GM12878 (cell line): ENCODE measurements around the gene FCAMR. TPM values are rescaled to one million over a fixed set of nuclear protein-coding genes. Genes with fewer than 3 reads are reported as not detected.

Experiments
- ATF7 ChIP-seq: fragments of 450-650 bp; IDR thresholded peaks from 2 replicates; pipeline ENCODE4 v1.6.1; 2016; ENCODE audit warnings: low read depth, mild to moderate bottlenecking
- BACH1 ChIP-seq: fragments of 450-650 bp; IDR thresholded peaks from 2 replicates; pipeline ENCODE4 v1.6.1; 2017; ENCODE audit warnings: mild to moderate bottlenecking, borderline replicate concordance
- BHLHE40 ChIP-seq, 2 experiments: fragments of 450-650 bp in 1 of 2; IDR thresholded peaks; 2 replicates each; pipeline ENCODE4 v1.6.1; 2011 to 2017; ENCODE audit warnings: low read depth in 2 of 2, borderline replicate concordance in 1 of 2, improper control_type of control experiment in 1 of 2, low read length in 1 of 2, mild to moderate bottlenecking in 1 of 2
- CEBPB ChIP-seq, 2 experiments: fragments of 150-350 bp in 1 of 2; IDR thresholded peaks; 2 replicates each; pipeline ENCODE4 v1.6.1; 2012 to 2014; ENCODE audit warnings: low read depth in 2 of 2, low read length in 2 of 2, borderline replicate concordance in 1 of 2, inconsistent platforms in 1 of 2
- ESRRA ChIP-seq: IDR thresholded peaks from 2 replicates; pipeline ENCODE4 v1.6.1; 2012; ENCODE audit warnings: mild to moderate bottlenecking, low read length, improper control_type of control experiment
- GABPA ChIP-seq: IDR thresholded peaks from 2 replicates; pipeline ENCODE4 v1.6.1; 2014; ENCODE audit warnings: antibody characterized with exemption, low read depth, mild to moderate bottlenecking, inconsistent platforms
- IKZF2 ChIP-seq, 2 experiments: fragments of 450-650 bp; IDR thresholded peaks; 2 replicates each; pipeline ENCODE4 v1.6.1; 2017; ENCODE audit warnings: mild to moderate bottlenecking in 2 of 2, moderate library complexity in 2 of 2
- IRF4 ChIP-seq: IDR thresholded peaks from 2 replicates; pipeline ENCODE4 v1.6.1; 2011; ENCODE audit warnings: low read depth, low read length
- MAX ChIP-seq: IDR thresholded peaks from 2 replicates; pipeline ENCODE4 v1.6.1; 2012; ENCODE audit warnings: low read depth, low read length, improper control_type of control experiment
- MEF2B ChIP-seq: fragments of 450-650 bp; IDR thresholded peaks from 2 replicates; pipeline ENCODE4 v1.6.1; 2018; ENCODE audit warnings: mild to moderate bottlenecking, moderate library complexity; ENCODE audit not compliant: partially characterized antibody, poor library complexity, severe bottlenecking
- MTA3 ChIP-seq: IDR thresholded peaks from 2 replicates; pipeline ENCODE4 v1.6.1; 2012; ENCODE audit warnings: low read length, inconsistent platforms, borderline replicate concordance
- NR2C1 ChIP-seq: fragments of 450-650 bp; IDR thresholded peaks from 2 replicates; pipeline ENCODE4 v1.6.1; 2017; ENCODE audit warnings: antibody characterized with exemption, mild to moderate bottlenecking, moderate library complexity
- NR2F1 ChIP-seq: fragments of 450-650 bp; conservative IDR thresholded peaks from 2 replicates; pipeline ENCODE4 v1.6.1; 2017; ENCODE audit warnings: mild to moderate bottlenecking
- RB1 ChIP-seq: fragments of 450-650 bp; formaldehyde crosslinking; IDR thresholded peaks from 2 replicates; pipeline ENCODE4 v1.6.1; 2017; ENCODE audit warnings: mild to moderate bottlenecking, borderline replicate concordance
- RELA ChIP-seq: fragments of 450-650 bp; IDR thresholded peaks from 2 replicates; pipeline ENCODE4 v1.8.0; 2014; ENCODE audit warnings: borderline replicate concordance; ENCODE audit not compliant: partially characterized antibody
- SMC3 ChIP-seq: IDR thresholded peaks from 2 replicates; pipeline ENCODE4 v1.6.1; 2011; ENCODE audit warnings: low read length, improper control_type of control experiment, borderline replicate concordance
- SREBF1 ChIP-seq: IDR thresholded peaks from 2 replicates; pipeline ENCODE4 v1.6.1; 2012; ENCODE audit warnings: mild to moderate bottlenecking, low read length
- SRF ChIP-seq, 2 experiments: IDR thresholded peaks; 2 replicates each; pipeline ENCODE4 v1.6.1; 2011; ENCODE audit warnings: low read depth in 2 of 2, low read length in 2 of 2, mild to moderate bottlenecking in 1 of 2, moderate library complexity in 1 of 2
- STAT3 ChIP-seq: IDR thresholded peaks from 2 replicates; pipeline ENCODE4 v1.6.1; 2011; ENCODE audit warnings: low read depth, low read length, improper control_type of control experiment
- TARDBP ChIP-seq: IDR thresholded peaks from 2 replicates; pipeline ENCODE4 v1.6.1; 2016; ENCODE audit warnings: borderline replicate concordance
- TCF3 ChIP-seq: IDR thresholded peaks from 2 replicates; pipeline ENCODE4 v1.6.1; 2012; ENCODE audit warnings: low read depth, mild to moderate bottlenecking, low read length, borderline replicate concordance; ENCODE audit not compliant: insufficient read depth
- WRNIP1 ChIP-seq: IDR thresholded peaks from 2 replicates; pipeline ENCODE4 v1.6.1; 2011; ENCODE audit warnings: low read depth, low read length, improper control_type of control experiment, borderline replicate concordance
- ZNF207 ChIP-seq: fragments of 450-650 bp; IDR thresholded peaks from 2 replicates; pipeline ENCODE4 v1.6.1; 2014; ENCODE audit warnings: antibody characterized with exemption, mild to moderate bottlenecking, borderline replicate concordance
- polyA plus RNA-seq, 11 experiments: library from polyadenylated mRNA; depleted of rRNA in 4 of 11; unstranded in 6 of 11; stranded (reverse) in 5 of 11; fragments of >200 nt; fragmentation: Nextera tagmentation in 4 of 11; fragmentation: Illumina TruSeq in 1 of 11; extraction: Ambion mirVana in 4 of 11; extraction: Trizol in 1 of 11; gene quantifications; 1 replicate in 1 of 11; 2 replicates in 10 of 11; pipeline versions ENCODE4 v1.2.1 to v1.2.3, GENCODE V29; 2011 to 2016; ENCODE audit warnings: inconsistent platforms in 2 of 11, missing spikeins in 2 of 11, low read depth in 1 of 11
- total RNA-seq, 4 experiments: library from RNA; depleted of rRNA in 3 of 4; stranded (reverse); fragments of >200 nt in 3 of 4; fragmentation: Illumina TruSeq in 1 of 4; extraction: Trizol in 1 of 4; gene quantifications; 2 replicates each; pipeline versions ENCODE4 v1.2.1 to v1.2.3, GENCODE V29; 2013 to 2021
- TF ChIP-seq, protein P1 (sequence below): IDR thresholded peaks from 2 replicates; pipeline ENCODE4 v1.6.1; 2011; ENCODE audit warnings: borderline replicate concordance, low read depth, mild to moderate bottlenecking, moderate library complexity, low read length; ENCODE audit not compliant: insufficient read depth, poor library complexity, severe bottlenecking
- TF ChIP-seq, protein P2 (sequence below): IDR thresholded peaks from 2 replicates; pipeline ENCODE4 v1.6.1; 2012; ENCODE audit warnings: improper control_type of control experiment, low read depth, low read length; ENCODE audit not compliant: insufficient replicate concordance

FCAMR gene
- total and polyA plus RNA-seq, 10 of the 15 experiments (the other 5 are each of a cell fraction or from before 2014, with no cell fraction given) = 0.04 to 0.15 (median 0.06) TPM; not detected in 3

GRCh38 chr1:206925106-206925736, 45.0 kb downstream of the FCAMR start (continued):
- TF ChIP-seq SRF (IDR thresholded peaks at IDR 0.05; ENCODE audit: low read depth in 2 of 2, low read length in 2 of 2) (no peak), IRF4 (peak; percentile 19; the same call in 1 of the 2 replicates), CEBPB (IDR thresholded peaks at IDR 0.05; ENCODE audit: borderline replicate concordance in 1 of 2, low read depth in 2 of 2, low read length in 2 of 2) (no peak), NR2C1 (peak; percentile 61), IKZF2 (IDR thresholded peaks at IDR 0.05) (peak; percentile 79 to 84), MEF2B (peak; percentile 98), ESRRA (no peak; the same call in 1 of the 2 replicates), RB1 (peak; percentile 29; the same call in 1 of the 2 replicates), GABPA (no peak), NR2F1 (peak; percentile 87), ATF7 (peak; percentile 83), MTA3 (no peak), TARDBP (no peak), SMC3 (peak; percentile 67; the same call in 1 of the 2 replicates), WRNIP1 (no peak), MAX (peak; percentile 89), RELA (no peak), SREBF1 (no peak), ZNF207 (0 out of 2 replicates have a peak, but pooled peaks have one; percentile 45), TCF3 (no peak), BACH1 (peak; percentile 54; the same call in 1 of the 2 replicates), STAT3 (no peak), BHLHE40 (IDR thresholded peaks at IDR 0.05; ENCODE audit: borderline replicate concordance in 1 of 2, low read depth in 2 of 2, low read length in 1 of 2) (peak; percentile 77 to 88)
- TF ChIP-seq, protein P1, sequence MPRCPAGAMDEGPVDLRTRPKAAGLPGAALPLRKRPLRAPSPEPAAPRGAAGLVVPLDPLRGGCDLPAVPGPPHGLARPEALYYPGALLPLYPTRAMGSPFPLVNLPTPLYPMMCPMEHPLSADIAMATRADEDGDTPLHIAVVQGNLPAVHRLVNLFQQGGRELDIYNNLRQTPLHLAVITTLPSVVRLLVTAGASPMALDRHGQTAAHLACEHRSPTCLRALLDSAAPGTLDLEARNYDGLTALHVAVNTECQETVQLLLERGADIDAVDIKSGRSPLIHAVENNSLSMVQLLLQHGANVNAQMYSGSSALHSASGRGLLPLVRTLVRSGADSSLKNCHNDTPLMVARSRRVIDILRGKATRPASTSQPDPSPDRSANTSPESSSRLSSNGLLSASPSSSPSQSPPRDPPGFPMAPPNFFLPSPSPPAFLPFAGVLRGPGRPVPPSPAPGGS = peak; percentile 5
- TF ChIP-seq, protein P2, sequence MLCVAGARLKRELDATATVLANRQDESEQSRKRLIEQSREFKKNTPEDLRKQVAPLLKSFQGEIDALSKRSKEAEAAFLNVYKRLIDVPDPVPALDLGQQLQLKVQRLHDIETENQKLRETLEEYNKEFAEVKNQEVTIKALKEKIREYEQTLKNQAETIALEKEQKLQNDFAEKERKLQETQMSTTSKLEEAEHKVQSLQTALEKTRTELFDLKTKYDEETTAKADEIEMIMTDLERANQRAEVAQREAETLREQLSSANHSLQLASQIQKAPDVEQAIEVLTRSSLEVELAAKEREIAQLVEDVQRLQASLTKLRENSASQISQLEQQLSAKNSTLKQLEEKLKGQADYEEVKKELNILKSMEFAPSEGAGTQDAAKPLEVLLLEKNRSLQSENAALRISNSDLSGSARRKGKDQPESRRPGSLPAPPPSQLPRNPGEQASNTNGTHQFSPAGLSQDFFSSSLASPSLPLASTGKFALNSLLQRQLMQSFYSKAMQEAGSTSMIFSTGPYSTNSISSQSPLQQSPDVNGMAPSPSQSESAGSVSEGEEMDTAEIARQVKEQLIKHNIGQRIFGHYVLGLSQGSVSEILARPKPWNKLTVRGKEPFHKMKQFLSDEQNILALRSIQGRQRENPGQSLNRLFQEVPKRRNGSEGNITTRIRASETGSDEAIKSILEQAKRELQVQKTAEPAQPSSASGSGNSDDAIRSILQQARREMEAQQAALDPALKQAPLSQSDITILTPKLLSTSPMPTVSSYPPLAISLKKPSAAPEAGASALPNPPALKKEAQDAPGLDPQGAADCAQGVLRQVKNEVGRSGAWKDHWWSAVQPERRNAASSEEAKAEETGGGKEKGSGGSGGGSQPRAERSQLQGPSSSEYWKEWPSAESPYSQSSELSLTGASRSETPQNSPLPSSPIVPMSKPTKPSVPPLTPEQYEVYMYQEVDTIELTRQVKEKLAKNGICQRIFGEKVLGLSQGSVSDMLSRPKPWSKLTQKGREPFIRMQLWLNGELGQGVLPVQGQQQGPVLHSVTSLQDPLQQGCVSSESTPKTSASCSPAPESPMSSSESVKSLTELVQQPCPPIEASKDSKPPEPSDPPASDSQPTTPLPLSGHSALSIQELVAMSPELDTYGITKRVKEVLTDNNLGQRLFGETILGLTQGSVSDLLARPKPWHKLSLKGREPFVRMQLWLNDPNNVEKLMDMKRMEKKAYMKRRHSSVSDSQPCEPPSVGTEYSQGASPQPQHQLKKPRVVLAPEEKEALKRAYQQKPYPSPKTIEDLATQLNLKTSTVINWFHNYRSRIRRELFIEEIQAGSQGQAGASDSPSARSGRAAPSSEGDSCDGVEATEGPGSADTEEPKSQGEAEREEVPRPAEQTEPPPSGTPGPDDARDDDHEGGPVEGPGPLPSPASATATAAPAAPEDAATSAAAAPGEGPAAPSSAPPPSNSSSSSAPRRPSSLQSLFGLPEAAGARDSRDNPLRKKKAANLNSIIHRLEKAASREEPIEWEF = no peak
